ENCODE data around the gene DLGAP1. TPM values are rescaled to one million over a fixed set of nuclear protein-coding genes. Genes with fewer than 3 reads are reported as not detected.
"Not testable (repeated sequence)": the region's sequence is repeated elsewhere in the genome, so short reads cannot be mapped to it uniquely, and the experiment has no call there.

Gene DLGAP1
- total RNA-seq, 2 experiments from 2014 or later = not detected

DNA sequence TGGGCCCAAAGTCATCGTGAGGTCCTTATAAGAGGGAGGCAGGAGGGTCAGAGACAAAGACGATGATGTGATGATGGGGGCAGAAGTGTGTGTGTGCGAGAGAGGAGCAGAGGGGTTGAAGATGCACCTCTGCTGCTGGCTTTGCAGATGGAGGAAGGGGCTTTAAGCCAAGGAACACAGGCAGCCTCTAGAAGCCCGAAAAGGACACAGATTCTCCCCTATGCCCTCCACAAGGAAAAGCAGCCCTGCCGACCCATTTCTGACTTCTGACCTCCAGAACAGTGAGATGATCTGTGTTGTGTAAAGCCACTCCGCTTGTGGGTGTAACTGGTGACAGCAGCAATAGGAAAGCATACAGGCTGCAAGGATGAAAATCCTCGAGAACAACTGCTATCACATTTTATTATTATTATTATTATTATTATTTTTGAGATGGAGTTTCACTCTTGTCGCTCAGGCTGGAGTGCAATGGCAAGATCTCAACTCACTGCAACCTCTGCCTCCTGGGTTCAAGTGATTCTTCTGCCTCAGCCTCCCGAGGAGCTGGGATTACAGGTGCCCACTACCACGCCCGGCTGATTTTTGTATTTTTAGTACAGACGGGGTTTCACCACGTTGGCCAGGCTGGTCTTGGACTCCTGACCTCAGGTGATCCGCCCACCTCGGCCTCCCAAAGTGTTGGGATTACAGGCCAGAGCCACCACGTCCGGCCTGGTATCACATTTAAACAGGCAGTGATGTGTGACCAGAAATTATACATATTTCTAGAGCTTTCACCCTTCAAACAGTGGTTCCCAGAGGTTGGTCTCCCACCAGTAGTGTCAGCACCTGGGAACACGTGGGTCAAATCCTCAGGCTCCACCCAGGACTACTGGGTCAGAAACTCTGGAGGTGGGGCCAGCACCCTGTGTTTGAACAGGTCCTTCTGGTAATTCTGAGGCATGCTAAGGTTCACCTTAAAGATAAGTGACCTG is 834.7 kb downstream of the DLGAP1 start:
- Mint-ChIP-seq H3K4me3 (no peak overlapping the region), H3K27ac (no peak overlapping the region), H3K4me1 (peaks cover 22% of the 10 kb centered on the region), H3K27me3 (no peaks in the 10 kb centered on the region), H3K36me3 (no peaks in the 10 kb centered on the region), H3K9me3 (peaks cover 3% of the 10 kb centered on the region)
- POLR2A ChIA-PET = interaction anchor here (1.2 kb wide), 1 partner anchor 359 kb away, joined by 3 read pairs; the partner anchor contains the start of gene MYL12B
- no peak for DNase-seq
- ATAC-seq (ENCODE audit: low read depth) = no peak

GRCh38 chr18:3619746-3620145 is 835.4 kb downstream of the DLGAP1 start:
- Mint-ChIP-seq H3K4me1 (peaks cover 17% of the 10 kb centered on the region), H3K27me3 (no peaks in the 10 kb centered on the region), H3K27ac (peak overlapping the region; percentile 16), H3K36me3 (no peaks in the 10 kb centered on the region), H3K4me3 (no peak overlapping the region), H3K9me3 (peaks cover 3% of the 10 kb centered on the region)
- POLR2A ChIA-PET = no interaction called here
- DNase-seq (no peak), ATAC-seq (ENCODE audit: low read depth) (no peak)

DNA sequence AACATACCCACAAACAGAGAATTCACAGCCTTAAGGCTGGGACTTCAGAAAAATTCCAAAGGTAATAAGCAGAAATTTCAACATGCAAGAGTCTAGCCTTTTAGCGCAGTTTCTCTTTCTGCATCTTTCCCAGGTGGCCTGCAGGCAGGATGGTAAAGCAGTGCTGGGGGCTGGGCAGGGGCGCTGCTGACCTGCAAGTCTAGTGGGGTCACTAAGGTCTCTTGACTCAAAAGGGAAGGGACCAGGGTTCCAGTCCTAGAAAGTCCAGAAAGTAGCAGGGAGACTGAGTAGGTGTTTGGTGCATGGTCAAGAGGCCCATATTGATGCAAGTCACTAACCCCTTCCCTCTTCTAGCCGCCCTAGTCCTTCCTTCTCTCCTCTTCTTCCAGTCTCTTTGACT is 835.9 kb downstream of the DLGAP1 start:
- Mint-ChIP-seq H3K27ac (peak overlapping the region; percentile 16), H3K4me3 (no peak overlapping the region), H3K4me1 (peaks cover 11% of the 10 kb centered on the region), H3K27me3 (no peaks in the 10 kb centered on the region), H3K36me3 (no peaks in the 10 kb centered on the region), H3K9me3 (peaks cover 3% of the 10 kb centered on the region)
- no peak for DNase-seq
- ATAC-seq (ENCODE audit: low read depth) = no peak
- POLR2A ChIA-PET = no interaction called here

DNA sequence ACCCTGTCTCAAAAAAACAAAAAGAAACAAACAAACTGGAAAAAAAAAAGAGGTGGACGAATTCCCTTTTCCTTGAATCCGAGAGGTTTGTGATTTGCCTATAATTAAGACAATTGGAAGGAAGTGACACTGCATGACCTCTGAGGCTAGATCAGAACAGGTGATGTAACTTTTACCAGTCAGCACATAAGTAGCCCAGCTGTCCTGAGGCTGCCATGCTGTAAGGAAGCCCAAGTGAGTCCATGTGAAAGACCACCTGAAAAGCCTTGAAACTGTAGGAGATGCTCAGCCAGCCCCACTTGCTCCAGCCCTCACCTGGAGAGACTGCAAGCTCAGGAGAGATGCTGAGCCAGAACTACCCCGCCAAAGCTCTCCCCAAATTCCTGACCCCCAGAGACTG is 838.4 kb downstream of the DLGAP1 start:
- Mint-ChIP-seq H3K4me3 (no peak overlapping the region), H3K36me3 (no peaks in the 10 kb centered on the region), H3K27me3 (no peaks in the 10 kb centered on the region), H3K27ac (no peak overlapping the region), H3K9me3 (peaks cover 3% of the 10 kb centered on the region), H3K4me1 (peaks cover 5% of the 10 kb centered on the region)
- DNase-seq = no peak
- POLR2A ChIA-PET = no interaction called here
- ATAC-seq (ENCODE audit: low read depth) = no peak

DNA sequence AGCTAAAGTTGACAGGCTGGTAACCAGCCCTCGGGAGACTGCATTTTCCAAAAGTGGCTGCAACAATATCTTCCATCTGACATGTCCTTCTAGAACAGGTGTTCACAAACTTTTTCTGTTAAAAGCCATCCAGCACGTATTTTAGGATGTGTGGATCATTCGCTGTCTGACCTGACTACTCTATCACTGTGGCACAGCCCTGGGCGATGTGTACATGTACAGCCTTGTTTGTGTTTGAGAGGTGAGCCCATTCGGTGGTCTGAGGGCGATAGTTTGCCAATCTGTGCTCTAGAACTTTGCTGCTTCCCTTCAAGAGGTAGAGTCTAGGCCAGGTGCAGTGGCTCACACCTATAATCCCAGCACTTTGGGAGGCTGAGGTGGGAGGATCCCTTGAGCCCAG is 839.0 kb downstream of the DLGAP1 start:
- POLR2A ChIA-PET = no interaction called here
- no peak for ATAC-seq (ENCODE audit: low read depth)
- Mint-ChIP-seq H3K27me3 (no peaks in the 10 kb centered on the region), H3K4me3 (no peak overlapping the region), H3K36me3 (no peaks in the 10 kb centered on the region), H3K4me1 (peaks cover 5% of the 10 kb centered on the region), H3K9me3 (peaks cover 3% of the 10 kb centered on the region), H3K27ac (no peak overlapping the region)
- no peak for DNase-seq

- no peaks in the 10 kb centered on the region for H3K27me3 Mint-ChIP-seq
- DNase-seq = no peak
- no peak overlapping the region for H3K27ac Mint-ChIP-seq
- POLR2A ChIA-PET = interaction anchor here (0.6 kb wide), 1 partner anchor 328 kb away, joined by 3 read pairs; no protein-coding TSS in a partner anchor
- no peak overlapping the region for H3K4me3 Mint-ChIP-seq
- no peaks in the 10 kb centered on the region for H3K36me3 Mint-ChIP-seq
- ATAC-seq (ENCODE audit: low read depth) = no peak
- peaks cover 3% of the 10 kb centered on the region for H3K9me3 Mint-ChIP-seq
- peaks cover 5% of the 10 kb centered on the region for H3K4me1 Mint-ChIP-seq
Observed at GRCh38 chr18:3615374-3615985, 839.6 kb downstream of the DLGAP1 start.

DNA sequence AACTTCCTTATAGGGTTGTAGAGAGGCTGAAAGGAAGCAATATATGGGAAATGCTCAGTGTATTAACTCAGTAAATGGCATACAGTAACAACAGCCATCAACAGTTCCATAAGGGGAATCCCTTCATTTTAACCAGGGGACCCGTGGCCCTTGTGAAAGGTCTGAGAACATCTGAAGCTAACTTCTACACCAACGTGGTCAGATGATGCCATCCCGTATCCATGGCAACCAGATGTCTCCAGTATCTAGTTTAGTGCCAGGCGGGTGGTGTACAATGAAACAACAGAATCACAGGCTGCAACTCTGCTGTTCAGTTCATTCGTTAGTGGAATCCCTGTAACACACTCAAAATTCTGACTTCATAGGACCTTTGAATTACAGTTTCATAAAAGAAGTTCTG is 842.8 kb downstream of the DLGAP1 start:
- DNase-seq = no peak
- H3K36me3 Mint-ChIP-seq = peaks cover 9% of the 10 kb centered on the region
- no peak overlapping the region for H3K27ac Mint-ChIP-seq
- peaks cover 21% of the 10 kb centered on the region for H3K4me1 Mint-ChIP-seq
- peaks cover 5% of the 10 kb centered on the region for H3K9me3 Mint-ChIP-seq
- no peaks in the 10 kb centered on the region for H3K27me3 Mint-ChIP-seq
- H3K4me3 Mint-ChIP-seq = no peak overlapping the region
- ATAC-seq (ENCODE audit: low read depth) = no peak
- POLR2A ChIA-PET = interaction anchor here (1.0 kb wide), 1 partner anchor 18 kb away, joined by 5 read pairs; no protein-coding TSS in a partner anchor

DNA sequence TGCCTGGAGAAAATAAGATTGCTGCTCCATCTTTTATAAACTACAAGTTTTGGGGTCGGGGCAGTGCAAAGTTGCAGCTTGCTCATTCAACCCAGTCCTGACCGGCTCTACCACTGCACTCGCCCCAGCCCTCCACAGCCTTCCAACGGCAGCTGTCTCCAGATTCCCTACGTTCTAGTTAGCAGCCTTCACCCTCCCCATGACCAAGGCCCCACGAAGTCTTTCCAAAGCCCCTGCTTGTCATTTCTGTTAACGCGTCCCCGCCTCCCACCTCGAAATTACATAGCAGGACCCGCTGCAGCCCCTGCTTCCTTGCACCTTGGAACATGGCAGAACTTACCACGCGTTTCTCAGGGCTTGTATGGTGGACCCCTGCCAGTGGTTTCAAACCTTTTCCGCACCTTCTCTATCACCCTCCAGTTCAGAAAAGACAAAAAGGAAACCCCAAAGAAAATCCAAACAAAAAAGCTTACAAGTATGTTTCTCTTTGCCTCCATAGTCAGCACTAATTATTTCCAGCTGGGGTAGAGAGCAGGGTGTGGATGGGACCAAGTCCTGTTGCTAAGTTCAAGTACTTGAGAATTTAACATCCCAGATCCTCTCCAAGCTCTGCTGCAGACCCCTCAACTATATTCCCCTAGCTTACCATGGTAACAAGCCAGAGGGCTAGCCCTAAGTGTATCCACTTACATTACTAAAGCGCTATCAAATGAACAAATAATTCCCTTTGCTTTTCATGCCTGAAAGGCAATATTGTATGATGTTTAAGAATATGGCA is 843.6 kb downstream of the DLGAP1 start:
- Mint-ChIP-seq H3K27ac (no peak overlapping the region), H3K36me3 (peaks cover 9% of the 10 kb centered on the region), H3K4me3 (no peak overlapping the region)

GRCh38 chr18:3610813-3611212 is 844.3 kb downstream of the DLGAP1 start:
- no peak overlapping the region for H3K27ac Mint-ChIP-seq
- peaks cover 9% of the 10 kb centered on the region for H3K36me3 Mint-ChIP-seq
- POLR2A ChIA-PET = interaction anchor here (0.7 kb wide), 1 partner anchor 17 kb away, joined by 3 read pairs; no protein-coding TSS in a partner anchor
- no peak overlapping the region for H3K4me3 Mint-ChIP-seq
- ATAC-seq (ENCODE audit: low read depth) (no peak), DNase-seq (no peak)
- H3K27me3 Mint-ChIP-seq = no peaks in the 10 kb centered on the region
- peaks cover 21% of the 10 kb centered on the region for H3K4me1 Mint-ChIP-seq
- H3K9me3 Mint-ChIP-seq = peaks cover 3% of the 10 kb centered on the region

More for the DNA sequence above, 843.6 kb downstream of the DLGAP1 start:
- Mint-ChIP-seq H3K9me3 (peaks cover 3% of the 10 kb centered on the region), H3K27me3 (no peaks in the 10 kb centered on the region), H3K4me1 (peaks cover 21% of the 10 kb centered on the region)
- DNase-seq (no peak), ATAC-seq (ENCODE audit: low read depth) (no peak)
- POLR2A ChIA-PET = interaction anchor here (0.7 kb wide), 1 partner anchor 18 kb away, joined by 3 read pairs; no protein-coding TSS in a partner anchor

GRCh38 chr18:3610188-3610708 is 844.9 kb downstream of the DLGAP1 start:
- Mint-ChIP-seq H3K36me3 (peaks cover 9% of the 10 kb centered on the region), H3K27ac (no peak overlapping the region), H3K9me3 (peaks cover 3% of the 10 kb centered on the region), H3K4me3 (no peak overlapping the region), H3K27me3 (no peaks in the 10 kb centered on the region), H3K4me1 (peaks cover 21% of the 10 kb centered on the region)
- POLR2A ChIA-PET = no interaction called here
- no peak for DNase-seq
- no peak for ATAC-seq (ENCODE audit: low read depth)

DNA sequence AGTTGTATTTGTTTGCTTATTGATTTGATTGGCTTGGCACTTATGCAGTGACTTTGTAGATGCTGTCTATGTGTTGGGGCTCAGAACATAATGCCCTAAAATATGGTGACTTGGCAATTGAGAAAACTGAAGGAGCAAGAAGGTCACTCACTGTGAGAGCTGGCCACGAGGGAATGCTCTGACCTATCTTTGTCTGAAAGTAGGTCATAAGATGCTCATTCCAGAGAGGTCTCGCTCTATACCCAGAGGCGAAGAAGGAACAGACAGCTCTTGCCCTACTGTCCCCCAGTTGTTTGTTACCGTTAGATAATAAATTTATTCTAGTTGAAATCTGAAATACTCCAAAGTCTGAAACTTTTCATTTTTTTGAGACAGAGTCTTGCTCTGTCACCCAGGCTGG is 846.6 kb downstream of the DLGAP1 start:
- Mint-ChIP-seq H3K36me3 (peaks cover 9% of the 10 kb centered on the region), H3K4me1 (peaks cover 21% of the 10 kb centered on the region), H3K9me3 (peaks cover 3% of the 10 kb centered on the region), H3K27ac (no peak overlapping the region), H3K4me3 (no peak overlapping the region), H3K27me3 (no peaks in the 10 kb centered on the region)
- no peak for ATAC-seq (ENCODE audit: low read depth)
- POLR2A ChIA-PET = interaction anchor here (0.6 to 3.8 kb wide), 2 partner anchors 9 to 13 kb away, joined by 3 to 52 read pairs; no protein-coding TSS in a partner anchor
- no peak for DNase-seq

DNA sequence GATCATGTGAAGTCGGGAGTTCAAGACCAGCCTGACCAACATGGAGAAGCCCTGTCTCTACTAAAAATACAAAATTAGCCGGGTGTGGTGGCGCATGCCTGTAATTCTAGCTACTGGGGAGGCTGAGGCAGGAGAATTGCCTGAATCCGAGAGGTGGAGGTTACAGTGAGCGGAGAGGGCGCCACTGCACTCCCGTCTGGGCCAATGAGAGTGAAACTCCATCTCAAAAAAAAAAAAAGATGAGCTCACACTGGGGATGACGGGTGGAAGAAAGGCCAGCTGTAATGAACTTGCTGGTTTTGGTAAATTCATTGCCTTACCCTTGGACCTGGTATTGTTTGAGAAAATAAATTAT is 847.0 kb downstream of the DLGAP1 start:
- not testable (repeated sequence) for H3K27ac Mint-ChIP-seq; ATAC-seq (ENCODE audit: low read depth); H3K4me3 Mint-ChIP-seq; H3K36me3 Mint-ChIP-seq; DNase-seq; H3K9me3 Mint-ChIP-seq; H3K27me3 Mint-ChIP-seq
- H3K4me1 Mint-ChIP-seq = peaks cover 21% of the 10 kb centered on the region
- POLR2A ChIA-PET = interaction anchor here (0.6 to 3.8 kb wide), 2 partner anchors 8 to 12 kb away, joined by 3 to 52 read pairs; no protein-coding TSS in a partner anchor
